Occipital lobe (tissue), 2 donors: ENCODE measurements around the gene RIN3. TPM values are rescaled to one million over a fixed set of nuclear protein-coding genes. Genes with fewer than 3 reads are reported as not detected.

Experiments
- DNase-seq: peaks from one replicate; lab custom pipeline; 2025; lab: John Stamatoyannopoulos, UW
- total RNA-seq: library from RNA; depleted of rRNA; stranded (reverse); fragments of >200 nt; gene quantifications from one replicate; pipeline ENCODE4 v1.2.3, GENCODE V29; 2014

RIN3 gene, protein sequence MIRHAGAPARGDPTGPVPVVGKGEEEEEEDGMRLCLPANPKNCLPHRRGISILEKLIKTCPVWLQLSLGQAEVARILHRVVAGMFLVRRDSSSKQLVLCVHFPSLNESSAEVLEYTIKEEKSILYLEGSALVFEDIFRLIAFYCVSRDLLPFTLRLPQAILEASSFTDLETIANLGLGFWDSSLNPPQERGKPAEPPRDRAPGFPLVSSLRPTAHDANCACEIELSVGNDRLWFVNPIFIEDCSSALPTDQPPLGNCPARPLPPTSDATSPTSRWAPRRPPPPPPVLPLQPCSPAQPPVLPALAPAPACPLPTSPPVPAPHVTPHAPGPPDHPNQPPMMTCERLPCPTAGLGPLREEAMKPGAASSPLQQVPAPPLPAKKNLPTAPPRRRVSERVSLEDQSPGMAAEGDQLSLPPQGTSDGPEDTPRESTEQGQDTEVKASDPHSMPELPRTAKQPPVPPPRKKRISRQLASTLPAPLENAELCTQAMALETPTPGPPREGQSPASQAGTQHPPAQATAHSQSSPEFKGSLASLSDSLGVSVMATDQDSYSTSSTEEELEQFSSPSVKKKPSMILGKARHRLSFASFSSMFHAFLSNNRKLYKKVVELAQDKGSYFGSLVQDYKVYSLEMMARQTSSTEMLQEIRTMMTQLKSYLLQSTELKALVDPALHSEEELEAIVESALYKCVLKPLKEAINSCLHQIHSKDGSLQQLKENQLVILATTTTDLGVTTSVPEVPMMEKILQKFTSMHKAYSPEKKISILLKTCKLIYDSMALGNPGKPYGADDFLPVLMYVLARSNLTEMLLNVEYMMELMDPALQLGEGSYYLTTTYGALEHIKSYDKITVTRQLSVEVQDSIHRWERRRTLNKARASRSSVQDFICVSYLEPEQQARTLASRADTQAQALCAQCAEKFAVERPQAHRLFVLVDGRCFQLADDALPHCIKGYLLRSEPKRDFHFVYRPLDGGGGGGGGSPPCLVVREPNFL
- total RNA-seq: 1.4 TPM

DNA sequence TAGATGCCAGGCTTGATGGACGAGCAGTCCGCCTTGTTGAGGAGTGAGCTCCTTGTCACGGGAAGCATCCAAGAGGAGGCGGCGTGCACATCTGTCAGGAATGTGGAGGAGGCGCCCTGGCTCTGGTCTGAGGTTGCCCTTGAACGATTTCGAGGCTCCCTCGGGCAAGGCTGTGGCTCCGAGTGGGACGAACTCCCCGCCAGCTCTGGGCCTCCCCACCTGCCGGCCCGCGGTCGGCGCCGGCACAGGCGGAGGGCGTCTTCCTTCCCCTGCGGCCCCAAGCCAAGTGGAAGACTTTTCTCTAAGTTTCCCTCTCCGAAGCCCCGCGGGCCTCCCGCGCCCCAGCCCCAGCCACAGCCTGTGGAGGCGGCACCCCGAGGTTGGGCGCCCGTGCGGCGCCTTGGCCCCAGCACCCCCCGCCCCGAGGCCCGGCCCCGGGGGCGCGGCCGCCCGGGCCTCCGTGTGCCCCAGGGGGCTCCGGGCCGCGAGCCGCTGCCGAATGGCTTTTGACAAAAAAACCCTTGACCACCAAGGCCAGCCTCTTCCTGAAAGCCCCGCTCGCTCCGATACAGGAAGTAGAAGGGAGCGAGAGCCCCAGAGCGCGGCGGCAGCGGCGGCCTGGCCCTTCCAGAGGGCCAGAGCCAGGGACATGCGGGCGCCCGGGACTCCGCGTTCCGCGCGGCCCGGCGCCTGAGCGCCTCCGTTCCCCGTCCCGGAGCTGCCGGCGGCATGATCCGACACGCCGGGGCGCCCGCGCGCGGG, at the start of gene RIN3:
RIN3 (plus strand) TSS at position 578 of the 762 bp plus-strand sequence; CDS start at position 730, 152 bp downstream.
- DNase-seq: no peak

DNA sequence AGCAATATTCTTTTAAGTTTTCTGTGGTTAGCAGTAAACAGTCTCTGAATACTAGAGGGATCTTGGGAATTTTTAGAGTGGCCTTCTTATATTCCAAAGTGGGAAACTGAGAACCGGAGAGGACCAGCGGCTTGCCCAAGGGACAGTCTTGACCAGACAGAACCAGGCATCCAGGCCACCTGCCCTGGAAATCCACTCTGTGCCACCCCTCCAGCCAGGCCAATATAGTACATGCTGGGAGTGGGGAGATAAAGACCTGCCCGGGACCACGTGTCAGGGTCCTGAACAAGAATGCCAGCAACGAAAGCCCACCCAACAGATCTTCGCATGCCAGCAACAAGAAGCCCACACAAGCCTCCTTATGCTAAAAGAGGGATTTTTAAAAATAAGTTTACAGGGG, 49.4 kb upstream of the RIN3 start:
- DNase-seq: no peak

DNA sequence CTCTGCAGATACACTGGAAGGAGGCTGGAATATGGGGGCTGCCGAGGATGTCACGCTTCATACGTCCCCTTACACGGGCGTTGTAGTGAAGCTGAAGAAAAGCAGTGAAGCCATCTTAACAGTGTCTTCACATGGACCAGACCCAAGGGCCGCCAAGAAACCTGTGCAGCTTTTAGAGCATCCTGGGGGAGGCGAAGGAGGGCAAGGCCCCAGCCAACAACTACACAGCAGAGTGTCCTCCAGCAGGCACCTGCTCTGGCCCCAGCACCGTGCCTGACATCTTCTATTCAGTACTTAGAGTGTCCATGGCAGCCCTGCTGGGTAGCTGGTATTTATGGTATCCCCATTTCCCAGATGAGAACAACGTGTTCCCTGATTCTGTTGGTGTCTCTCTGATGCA, 48.9 kb upstream of the RIN3 start:
- no peak for DNase-seq

DNA sequence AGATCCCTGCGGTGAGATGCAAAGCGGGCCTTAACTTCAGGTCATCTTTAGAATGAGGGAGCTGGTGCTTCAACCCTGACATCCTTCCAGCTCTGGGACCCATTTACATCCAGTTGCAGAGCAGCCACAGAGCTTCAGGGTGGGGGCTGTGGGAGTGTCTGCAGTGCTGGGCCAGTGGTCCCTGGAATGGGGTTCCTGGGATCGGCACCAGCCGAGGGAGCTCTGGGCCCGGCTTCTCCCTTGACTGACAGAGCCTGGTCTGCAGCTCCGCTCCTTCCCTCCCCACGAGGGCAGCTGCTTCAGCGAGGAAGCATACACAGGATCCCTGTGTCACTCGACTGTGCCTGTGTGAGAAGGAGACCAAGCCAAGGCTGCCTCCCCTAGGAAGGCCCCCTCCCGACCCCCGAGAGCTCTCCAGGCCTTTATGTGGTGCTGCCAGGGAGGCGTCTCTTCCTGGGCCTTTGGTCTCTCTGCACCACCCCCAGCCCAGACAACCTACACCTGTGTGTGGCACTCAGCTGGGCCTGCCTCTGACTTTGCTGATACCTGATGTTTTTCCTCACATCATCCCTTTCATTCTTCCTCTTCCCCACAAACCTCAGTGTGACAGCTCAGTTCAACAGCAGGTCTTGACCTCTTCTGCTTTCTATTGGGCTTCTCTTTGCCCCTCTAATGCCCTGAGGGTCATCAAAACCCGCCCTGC, 48.1 kb upstream of the RIN3 start:
- no peak for DNase-seq

DNA sequence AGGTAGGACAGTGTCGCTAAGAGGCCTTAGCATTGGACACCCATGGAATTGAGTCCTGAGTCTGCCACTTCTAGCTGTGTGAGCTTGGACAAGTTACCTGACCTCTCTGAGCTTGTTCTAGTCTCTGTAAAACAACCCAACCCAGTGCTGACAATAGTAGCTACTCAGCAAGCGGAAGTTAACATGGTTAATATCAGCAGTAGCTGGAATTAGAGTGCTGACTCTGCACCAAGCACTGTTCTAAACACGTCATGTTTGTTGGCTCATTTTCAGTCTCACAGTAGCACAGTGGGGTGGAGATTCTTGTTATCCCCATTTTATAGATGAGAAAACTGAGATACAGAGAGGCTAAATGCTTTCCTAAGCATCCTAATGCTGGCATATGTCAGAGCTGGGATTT, 47.5 kb upstream of the RIN3 start:
- DNase-seq: no peak

DNA sequence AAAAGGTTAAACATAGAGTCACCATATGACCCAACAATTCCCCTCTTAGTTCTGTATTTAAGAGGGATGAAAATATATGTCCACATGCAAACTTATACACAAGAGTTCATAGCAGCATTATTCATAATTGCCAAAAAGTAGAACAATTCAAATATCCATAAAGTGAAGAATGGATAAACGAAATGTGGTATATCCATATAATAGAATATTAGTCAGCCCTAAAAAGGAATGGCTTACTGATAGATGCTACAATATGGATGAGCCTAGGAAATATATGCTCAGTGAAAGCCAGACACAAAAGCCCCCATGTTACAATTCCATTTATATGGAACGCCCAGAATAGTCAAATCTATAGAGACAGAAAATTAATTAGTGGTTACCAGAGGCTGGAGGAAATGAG, 44.1 kb upstream of the RIN3 start:
- DNase-seq: no peak

DNA sequence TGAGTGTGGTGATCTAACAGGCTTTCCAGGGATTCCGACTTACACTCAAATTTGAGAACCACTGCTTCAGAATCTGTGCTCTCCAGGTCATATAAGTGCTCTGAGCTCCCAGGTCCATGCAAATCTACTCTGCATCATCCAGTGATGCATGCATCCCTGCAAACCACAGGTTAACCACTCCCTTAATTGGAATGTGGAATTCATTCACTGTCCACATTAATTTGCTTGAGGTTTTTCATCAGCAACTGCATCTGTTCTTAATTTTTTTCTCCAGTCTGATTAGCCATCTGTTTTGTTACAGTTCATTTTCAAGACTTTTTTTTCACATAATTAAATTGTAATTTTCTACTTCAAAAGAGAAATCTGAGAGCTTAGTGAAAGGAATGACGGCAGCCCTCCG, 43.4 kb upstream of the RIN3 start:
- DNase-seq: no peak

DNA sequence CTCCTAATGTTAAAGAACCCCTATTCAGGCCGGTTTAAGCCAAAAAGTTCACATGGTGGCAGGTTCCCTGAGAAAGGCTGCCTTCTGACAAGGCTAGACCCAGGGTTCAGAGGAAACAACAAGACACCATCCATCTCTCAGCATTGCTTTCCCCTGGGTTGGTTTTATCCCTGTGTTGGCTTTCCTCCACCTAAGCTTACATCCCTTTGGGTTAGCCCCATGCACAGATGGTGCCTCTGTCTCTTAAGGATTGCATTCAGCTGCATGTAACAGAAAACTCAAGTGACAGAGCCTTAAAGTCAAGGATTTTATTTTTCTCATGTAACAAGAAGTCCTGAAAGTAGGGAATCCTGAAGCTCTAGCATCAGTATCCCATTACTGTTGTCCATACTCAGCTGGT, 42.8 kb upstream of the RIN3 start:
- DNase-seq: no peak

DNA sequence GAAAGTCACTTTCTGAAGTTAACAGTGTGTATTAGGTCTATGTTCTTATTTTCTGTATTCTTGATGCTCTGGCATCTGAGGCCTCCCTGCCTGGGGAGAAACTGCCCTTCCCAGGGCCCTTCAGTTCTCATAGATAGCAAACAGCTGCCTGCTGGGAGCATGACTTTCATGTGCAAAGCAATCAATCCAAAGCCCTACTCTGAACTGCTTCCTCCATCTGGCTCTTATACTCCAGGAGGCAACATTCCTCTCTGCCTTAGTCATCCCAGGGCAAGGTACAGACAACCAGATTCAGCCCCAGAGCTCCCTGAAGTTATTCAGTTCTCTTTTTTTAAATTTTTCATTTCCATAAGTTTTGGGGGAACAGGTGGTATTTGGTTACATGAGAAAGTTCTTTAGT, 41.7 kb upstream of the RIN3 start:
- no peak for DNase-seq

DNA sequence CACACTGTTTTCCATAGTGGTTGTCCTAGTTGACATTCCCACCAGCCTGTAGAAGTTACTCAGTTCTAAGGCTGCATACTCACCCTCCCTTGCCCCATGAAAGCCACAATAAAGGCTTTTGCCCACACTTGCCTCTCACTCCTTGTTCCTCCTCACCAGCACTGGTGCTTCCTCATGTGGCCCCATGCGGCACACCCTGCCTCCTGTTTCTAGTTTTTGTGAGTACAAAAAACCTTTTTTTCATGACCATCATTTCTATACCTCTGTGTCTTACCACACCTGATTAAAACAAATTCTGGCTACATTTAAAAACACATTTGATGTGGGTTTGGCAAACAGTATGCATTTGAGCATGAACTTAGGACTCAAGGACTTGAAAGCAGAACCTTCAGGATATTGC, 40.7 kb upstream of the RIN3 start:
- no peak for DNase-seq

DNA sequence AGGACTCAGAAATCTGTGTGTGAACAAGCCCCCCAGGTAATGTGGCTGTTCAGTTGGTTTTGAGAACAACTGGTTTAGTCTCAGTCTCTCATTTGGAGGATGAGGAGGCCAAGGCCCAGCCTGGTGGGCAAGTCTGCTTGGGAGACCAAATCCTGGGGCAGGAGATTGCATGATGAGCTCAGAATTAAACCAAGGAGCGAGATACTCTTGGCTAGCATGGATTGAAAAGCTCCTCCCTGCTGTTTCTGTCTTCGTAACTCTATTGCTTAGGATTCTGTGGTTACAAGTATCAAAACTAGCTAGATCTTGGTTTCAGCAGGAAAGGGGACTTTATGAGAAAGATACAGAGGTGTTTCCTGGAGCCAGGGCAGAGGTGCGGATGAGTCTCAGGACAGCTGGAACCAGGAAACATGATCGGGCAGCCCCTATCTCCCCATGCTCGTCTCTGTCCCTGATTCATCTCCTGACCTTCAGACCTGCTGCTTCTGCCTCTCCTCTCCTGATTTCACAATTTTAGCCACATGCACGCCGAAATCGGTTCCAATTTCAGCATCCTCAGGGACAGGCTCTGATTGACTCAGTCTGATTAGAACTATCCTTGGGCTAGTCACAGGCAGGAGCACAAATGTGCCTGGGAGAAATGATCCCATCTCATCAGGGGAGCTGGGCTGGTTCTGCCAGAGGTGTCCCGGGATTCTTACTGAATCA, 40.2 kb upstream of the RIN3 start:
- DNase-seq: no peak

DNA sequence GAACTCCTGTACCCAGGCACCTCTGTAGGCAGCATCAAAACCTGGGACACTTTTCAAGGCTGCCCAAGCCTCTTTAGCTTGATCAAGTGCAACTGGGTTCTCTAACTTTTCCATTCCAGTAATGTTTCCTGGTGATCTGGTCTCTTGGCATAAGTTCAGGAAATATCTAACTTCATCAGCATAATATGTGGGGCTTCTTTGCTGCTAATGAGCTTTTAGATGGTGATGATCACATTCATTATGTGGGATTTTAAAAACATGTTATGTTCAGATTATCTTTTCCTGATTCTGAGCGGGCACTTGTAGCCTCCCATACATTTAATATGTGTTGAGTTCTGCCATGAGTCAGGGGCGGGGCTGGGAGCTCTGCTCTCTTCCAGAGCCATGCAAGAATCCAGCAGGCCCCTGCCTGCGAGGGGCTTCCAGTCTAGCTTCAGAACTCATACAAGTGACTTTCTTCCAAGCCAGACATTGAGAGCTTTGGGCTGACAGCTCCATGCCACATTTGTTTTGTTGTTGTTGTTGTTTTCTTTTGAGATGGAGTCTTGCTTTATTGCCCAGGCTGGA, 39.5 kb upstream of the RIN3 start:
- DNase-seq: no peak

DNA sequence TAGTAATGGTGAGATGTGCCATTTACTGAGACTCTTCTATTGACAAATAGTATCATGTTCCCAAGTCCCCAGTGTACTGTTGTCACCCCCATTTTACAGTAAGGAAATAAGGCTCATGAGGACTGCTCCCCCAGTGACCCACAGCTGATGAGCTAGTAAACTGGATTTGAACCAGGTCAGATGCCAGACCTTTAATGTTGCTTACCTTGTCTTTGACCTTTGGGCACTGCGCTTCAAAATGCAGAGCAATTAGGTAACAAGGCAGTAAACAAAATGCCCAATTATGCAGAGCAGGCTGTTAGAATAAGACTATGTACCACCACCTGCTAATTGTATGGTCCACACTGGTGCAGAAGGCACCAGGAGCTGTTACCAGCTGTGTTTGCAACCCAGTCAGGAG, 38.5 kb upstream of the RIN3 start:
- DNase-seq: no peak

DNA sequence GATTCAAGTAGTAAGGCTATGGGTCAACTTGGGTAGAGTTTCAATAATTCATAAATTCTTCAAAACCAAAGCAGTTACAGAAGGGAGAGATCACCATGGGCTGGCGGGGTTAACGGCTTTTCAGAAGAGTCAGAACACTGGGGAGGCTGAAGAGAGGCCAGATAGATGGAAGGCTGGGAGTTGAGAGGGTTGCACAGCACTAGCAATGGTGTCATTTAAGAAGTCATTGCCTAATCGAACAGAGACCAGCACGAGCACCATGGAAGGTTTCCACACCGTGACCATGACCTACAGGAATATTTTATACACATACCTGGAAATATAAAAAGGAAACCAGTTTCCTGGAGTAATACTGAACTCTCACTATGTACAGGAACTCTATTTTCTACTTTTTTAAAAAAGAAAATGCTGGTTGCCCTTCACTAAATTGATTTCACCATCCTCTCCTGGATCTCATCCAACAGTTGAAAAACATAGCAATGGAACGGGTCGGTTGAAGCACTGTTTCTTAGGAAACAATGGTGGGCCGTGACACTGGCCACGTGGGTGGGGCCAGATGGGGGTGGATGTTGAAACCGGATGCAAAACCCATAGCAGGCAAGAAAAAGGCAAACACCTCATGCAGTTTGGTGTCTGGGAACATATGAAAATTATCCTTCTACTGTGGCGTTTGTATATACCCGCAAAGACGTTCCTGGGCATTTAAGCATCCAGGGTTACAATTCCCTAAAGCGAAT, 38.0 kb upstream of the RIN3 start:
- DNase-seq: no peak

DNA sequence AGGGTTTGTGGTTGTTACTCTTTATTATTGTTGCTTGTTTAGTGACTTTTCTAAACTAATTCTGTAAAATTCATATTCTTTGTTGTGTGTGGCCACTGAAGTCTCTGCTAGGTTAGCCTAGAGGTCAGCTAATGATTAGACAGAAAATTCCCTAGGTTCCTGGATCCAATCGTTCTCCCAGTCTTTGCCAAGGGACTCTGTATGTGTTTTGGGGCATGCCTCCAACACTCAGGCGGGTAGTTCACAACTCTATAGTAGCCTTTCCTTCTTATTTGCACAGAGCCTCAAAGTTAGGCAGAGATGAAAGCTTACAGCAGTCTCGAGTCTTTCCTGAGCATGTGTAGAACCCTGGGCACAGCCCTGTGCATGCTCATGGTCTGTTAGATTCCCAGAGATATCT, 32.7 kb upstream of the RIN3 start:
- DNase-seq: no peak

DNA sequence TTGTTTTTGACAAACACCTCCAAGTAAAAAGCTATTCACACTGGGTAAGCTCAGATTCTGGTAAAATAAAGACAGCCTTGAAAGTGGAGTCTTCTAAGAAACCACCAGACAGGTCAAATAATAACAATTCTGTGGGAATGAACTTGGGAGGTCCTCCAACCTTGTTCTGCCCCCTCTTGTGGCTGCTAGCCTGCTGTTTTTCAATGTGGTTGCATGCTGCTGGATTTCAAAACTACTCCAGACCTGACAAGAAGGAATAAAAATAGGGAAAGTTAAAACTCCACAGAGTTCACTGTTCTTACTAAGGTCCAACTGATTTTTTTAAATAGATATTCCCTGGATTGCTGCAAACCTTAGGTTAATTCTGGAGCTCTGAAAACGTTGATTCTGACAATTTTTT, 32.2 kb upstream of the RIN3 start:
- DNase-seq: no peak

DNA sequence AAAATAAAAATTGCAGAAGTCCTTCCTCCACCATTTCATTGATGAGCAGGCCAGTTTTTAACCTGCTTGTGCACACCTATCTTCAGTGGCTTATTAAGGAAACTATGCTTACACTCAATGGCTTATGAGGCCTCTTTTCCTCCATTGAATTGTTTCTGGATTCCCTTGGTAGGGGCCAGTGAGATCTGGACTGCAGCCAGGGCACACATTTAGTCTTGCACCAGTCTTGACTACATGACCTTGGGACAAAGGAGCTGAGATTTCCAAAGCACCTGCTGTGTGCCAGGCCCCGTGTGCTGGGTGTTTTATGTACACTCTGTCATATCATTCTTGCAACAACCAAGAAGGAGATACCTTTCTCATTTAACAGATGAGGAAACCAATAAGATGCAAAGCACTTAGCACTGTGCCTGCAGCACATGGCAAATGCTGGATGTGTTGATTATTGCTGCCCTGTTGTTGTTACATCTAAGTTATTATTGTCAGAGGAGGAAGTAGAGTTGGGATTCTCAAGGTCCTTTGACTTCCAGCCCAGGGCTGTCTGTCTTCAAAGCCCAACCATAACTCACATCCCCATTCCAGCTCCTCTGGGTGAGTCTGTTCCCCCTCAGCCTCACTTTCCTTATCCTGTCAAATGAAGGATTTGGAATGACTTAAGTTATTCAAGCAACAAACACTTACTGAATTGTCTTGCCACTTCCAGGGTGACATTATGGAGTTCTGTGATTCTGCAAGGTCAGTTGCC, 31.6 kb upstream of the RIN3 start:
- DNase-seq: no peak

DNA sequence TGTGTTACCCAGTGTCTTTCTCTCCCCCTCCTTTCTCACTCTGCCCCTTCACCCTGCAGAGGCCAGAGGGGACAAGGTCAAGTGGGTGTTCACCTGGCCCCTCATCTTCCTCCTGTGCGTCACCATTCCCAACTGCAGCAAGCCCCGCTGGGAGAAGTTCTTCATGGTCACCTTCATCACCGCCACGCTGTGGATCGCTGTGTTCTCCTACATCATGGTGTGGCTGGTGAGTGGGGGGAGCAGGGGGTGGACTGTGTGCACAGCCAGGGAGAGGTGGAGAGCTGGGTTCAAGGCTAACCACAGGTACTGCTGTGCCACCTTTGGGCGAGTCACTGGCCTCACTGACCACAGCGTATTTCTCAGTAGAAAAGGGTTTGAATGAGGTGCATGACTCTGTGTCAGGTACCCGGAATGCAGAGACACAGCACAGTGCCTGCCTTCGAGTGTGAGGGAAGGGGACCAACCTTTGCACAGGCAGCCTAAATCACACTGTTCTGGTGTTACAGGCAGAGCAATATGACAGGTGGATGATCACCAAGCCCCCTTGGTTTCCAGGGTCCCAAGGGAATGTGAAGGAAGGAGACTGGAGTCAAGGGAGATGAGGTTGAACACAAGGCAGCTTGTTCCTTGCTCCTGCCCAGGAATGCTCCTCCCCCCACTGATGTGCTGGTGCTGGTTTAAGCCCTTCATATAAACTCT, 30.8 kb upstream of the RIN3 start:
- no peak for DNase-seq
